Measurements from ENCODE around the gene SARDH. TPM values are rescaled to one million over a fixed set of nuclear protein-coding genes. Genes with fewer than 3 reads are reported as not detected.

SARDH gene
- total and polyA plus RNA-seq, 2 donors (not counting 3 experiments of a cell fraction or from before 2014, with no cell fraction given) = 0.19 to 0.44 TPM

DNA sequence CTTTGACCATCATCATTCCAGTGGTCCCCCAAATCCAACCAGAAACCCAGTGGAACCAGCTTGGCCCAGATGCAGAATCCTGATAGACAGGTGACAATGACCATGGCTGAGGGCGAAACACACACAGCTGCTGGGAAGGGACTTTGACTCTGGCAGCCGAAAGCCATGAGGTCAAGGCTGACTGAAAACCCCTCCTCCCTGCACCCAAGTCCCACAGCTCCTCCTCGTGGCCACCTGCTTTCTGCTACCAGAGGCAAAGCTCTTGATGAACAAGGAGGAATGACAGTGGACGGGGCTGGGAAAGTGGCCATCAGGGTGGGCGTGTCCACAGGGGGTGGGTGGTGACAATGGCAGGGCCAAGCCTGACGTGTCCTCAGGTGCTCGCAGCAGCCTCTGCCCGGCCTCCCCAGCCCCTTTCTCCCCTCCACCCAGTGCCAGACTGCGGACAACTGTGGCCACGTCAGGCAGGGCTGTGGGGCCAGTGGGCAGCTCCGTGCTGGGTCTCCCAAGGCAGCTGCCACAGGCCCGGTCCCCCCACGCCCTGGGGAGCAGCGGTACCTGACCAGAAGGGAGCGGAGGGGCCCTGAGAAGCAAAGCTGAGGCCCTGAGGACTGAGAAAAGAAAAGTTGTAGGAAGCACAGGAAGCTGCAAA is 30.8 kb upstream of the SARDH start:
- TF ChIP-seq MAX (IDR thresholded peaks at IDR 0.05; ENCODE audit: insufficient read depth, insufficient read length) (no peak), POLR2AphosphoS5 (IDR thresholded peaks at IDR 0.05; ENCODE audit: insufficient read depth, low read depth, low read length) (no peak), JUN (IDR thresholded peaks at IDR 0.05; ENCODE audit: borderline replicate concordance, insufficient read depth, insufficient read length, low read depth) (no peak), CTCF (IDR thresholded peaks at IDR 0.05; ENCODE audit: extremely low read depth in 1 of 2, insufficient read depth in 1 of 2, low read depth in 1 of 2, low read length in 2 of 2) (no peak), POLR2A (IDR thresholded peaks at IDR 0.05; ENCODE audit: low read depth, low read length) (no peak), GATA2 (IDR thresholded peaks at IDR 0.05; ENCODE audit: insufficient read depth, insufficient read length, low read depth, low read length) (no peak), FOS (IDR thresholded peaks at IDR 0.05; ENCODE audit: borderline replicate concordance, insufficient read depth, low read length) (no peak), MYC (IDR thresholded peaks at IDR 0.05; ENCODE audit: low read depth, low read length) (no peak), EZH2 (IDR thresholded peaks at IDR 0.05; ENCODE audit: borderline replicate concordance, low read depth, low read length, severe bottlenecking) (no peak)
- Histone ChIP-seq H4K20me1 (replicated peaks; ENCODE audit: control insufficient read depth, extremely low read depth, insufficient read depth, low read length) (no peaks in the 10 kb centered on the region), H3K9me3 (replicated peaks; ENCODE audit: control insufficient read depth, insufficient read depth, low read length) (no peaks in the 10 kb centered on the region), H3K9ac (replicated peaks; ENCODE audit: extremely low read depth, insufficient read depth, low read length) (no peak overlapping the region), H3K4me1 (ENCODE audit: control insufficient read depth, extremely low read depth, insufficient read depth, low read length) (no peaks in the 10 kb centered on the region), H3K9me1 (replicated peaks; ENCODE audit: control insufficient read depth, extremely low read depth, insufficient read depth, low read length) (no peaks in the 10 kb centered on the region), H3K4me3 (replicated peaks in 1 of 3; ENCODE audit: insufficient read depth in 1 of 3, low read depth in 1 of 3, low read length in 3 of 3) (no peak overlapping the region), H2AFZ (ENCODE audit: low read depth, low read length) (no peak overlapping the region), H3K36me3 (ENCODE audit: control insufficient read depth in 2 of 2, extremely low read depth in 1 of 2, insufficient read depth in 2 of 2, low read length in 2 of 2) (peaks cover 0 to 21% of the 10 kb centered on the region in 2 experiments), H3K27ac (ENCODE audit: insufficient read depth, low read depth, low read length) (no peak overlapping the region), H3K4me2 (ENCODE audit: insufficient read depth, low read length) (no peak overlapping the region), H3K79me2 (ENCODE audit: control insufficient read depth, insufficient read depth, low read length) (no peaks in the 10 kb centered on the region), H3K27me3 (ENCODE audit: control insufficient read depth in 2 of 2, insufficient read depth in 2 of 2, low read length in 2 of 2) (no peaks in the 10 kb centered on the region)
- POLR2A ChIA-PET = no interaction called here
- dilution Hi-C loops (cut with MboI; ENCODE audit: extremely low pct_ligation_motif_present, low sequenced_read_pairs) (no loop called here), intact Hi-C loops (cut with micrococcal nuclease) (no loop called here)
- no TSS peak for BruUV-seq (replicated peaks)
- FAIRE-seq = no peak
- CTCF ChIA-PET = interaction anchor here (1.2 to 2.9 kb wide), 4 partner anchors 13 to 225 kb away, joined by 3 to 23 read pairs (median 4); no protein-coding TSS in a partner anchor
- DNase-seq (ENCODE audit: low read depth, low spot score) = no peak
